ENCODE results near the gene OR7C1.
"Not testable (repeated sequence)": the region's sequence is repeated elsewhere in the genome, so short reads cannot be mapped to it uniquely, and the experiment has no call there.

OR7C1 gene

DNA sequence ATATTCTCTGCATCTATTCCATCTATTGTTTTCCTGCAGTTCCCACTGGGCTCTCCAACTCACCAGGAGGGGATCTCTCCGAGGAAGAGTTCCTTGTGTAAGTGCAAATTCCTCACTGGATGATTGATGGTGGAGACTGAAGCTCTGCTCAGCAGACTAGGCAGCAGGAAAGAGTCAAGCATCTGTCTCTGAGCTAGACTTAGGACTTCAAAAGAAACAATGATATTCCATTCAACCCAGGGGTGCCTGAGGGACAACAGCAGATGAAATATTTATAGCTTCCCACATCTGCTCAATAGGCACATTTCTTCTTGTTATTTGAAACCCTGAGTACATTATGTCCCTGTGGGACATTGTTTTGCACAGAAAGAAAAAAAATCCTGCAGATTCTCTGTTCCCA is at the start of gene OR7C1, which contains the start of gene OR7A5:
Gene OR7C1, minus strand, starts transcription at position 175 of the 400 bp plus-strand sequence. CDS start 35,049 bp downstream, outside the sequence.
Gene OR7A5, minus strand, starts transcription at position 175 of the 400 bp plus-strand sequence. CDS start 6,944 bp downstream, outside the sequence.
- DNase-seq, result no peak

DNA sequence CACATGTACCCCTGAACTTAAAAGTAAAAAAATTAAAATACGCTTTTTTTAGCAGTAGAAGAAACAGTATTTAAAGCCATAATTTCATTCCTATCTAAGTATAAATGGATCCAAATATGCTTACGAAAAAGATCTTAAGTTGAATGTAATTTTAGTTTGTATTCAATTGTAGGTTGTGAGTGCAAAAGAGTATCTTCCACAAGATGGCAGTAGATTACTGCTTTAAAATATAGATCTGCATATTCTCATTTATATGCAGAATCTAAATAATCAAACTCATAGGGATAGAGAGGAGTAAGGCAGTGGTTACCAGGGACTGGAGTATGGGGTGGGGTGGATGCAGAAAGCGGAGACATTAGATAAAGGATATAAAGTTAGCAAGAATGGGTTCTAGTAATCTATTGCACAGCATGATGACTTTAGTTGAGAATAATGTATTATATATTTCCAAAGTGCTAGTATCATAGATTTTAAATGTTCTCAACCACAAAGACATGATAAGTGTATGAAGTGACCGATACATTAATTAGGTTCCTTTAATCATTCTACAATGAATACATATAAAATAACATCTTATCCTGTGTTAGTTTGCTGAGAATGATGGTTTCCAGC is 36.7 kb upstream of the OR7C1 start:
- DNase-seq, result no peak

DNA sequence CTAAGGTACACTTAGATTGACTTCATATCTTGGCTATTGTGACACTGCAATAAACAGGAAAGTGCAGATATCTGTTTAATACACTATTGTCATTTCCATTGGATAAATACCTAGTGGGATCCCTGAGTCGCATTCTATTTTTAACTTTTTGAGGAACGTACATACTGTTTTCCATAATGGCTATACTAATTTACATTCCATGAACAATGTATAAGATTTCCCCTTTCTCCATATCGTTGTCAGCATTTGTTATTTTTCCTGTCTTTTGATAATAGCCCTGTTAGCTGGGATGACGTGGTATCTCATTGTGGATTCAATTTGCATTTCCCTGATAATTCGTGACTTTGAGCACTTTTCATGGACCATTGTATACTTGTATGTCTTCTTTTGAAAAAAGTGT is 33.5 kb upstream of the OR7C1 start:
- DNase-seq, result no peak

DNA sequence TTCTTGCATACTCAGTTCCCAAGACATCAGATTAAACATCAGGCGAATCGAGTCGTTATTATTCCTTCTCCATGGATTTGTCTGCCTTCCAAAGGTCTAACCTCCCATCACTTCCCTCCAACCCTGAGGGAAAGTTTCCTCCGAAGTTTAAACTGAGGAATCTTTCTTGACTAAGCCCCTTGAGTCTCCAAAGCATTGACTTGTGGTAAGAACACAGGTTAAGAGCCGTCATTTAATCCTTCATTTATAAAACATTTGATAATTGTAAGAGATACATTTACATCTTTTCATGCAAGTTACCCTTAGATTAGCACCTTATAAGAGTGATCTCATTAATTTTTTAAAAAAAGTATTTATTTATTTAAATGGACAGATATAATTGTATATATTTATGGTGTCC is 13.8 kb upstream of the OR7C1 start, which contains the start of gene OR7A10:
Gene OR7A10, minus strand, starts transcription at position 101 of the 400 bp plus-strand sequence. CDS start 7,045 bp downstream, outside the sequence.
- DNase-seq, result no peak

DNA sequence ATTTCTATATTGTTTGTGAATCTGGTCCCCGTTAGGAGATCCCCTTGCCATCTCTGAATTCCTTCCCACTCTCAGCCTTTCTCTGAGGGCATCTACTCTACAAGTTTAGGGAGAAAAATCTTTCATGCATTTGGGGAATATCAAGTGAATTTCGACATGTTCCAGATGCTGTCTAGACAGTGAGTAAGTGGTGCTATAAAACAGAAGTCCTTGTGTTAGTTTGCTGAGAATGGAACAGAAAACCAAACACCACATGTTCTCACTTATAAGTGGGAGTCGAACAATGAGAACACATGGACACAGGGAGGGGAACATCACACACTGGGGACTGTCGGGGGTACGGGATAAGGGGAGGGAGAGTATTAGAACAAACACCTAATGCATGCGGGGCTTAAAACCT is 8.6 kb upstream of the OR7C1 start:
- no peak for DNase-seq

DNA sequence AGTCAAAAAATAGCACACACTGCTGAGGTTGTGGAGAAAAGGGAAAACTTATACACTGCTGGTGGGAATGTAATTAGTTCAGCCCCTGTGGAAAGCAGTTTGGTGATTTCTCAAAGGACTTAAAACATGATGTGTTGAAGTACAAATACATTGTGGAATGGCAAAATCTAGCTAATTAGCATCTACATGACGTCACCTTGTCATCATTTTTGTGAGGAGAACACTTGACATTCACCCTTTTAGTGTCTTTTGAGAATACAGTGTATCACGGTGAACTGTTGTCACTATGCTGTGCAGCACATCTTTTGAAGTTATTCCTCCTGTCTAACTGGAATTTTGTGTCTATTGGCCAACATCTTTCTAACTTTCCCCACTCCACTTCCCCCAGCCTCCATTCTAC is 8.2 kb upstream of the OR7C1 start:
- DNase-seq, result no peak

DNA sequence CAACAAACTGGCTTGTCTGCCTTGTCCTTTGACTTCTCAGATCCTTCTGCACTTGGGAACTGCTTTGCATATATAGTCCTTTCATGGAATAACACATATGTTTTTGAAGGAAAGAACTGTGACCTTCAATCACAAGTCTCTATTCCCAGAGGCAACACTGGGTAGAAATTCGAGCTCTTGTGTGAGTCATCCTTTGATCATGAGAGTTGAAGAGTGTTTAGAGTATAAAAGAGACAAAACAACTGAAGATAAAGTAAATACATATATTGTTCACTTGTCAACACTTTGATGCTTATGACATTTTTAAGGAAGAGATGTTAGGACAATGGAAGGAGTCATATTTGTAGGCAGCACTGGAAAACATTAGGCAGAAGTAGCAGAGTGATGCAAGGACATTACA is 5.2 kb upstream of the OR7C1 start:
- DNase-seq, result no peak

DNA sequence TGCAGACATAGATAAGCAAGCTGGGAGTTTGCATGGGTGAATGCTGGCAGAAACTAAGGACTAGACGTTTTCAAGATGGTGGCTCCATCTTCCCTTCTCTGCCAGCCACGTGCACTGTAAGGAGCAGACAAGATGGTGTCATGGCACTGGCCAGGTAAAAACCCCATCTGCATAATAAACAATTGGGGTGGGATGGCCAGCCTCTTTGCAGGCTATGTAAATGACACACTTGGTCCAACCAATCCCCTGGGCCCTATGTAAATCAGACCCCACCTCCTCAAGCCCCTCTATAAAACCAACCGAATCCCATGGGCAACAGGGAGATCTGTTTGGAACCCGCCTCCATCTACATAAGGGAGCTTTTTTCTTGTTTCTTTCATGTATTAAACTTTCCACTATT is 2.4 kb upstream of the OR7C1 start:
- no peak for DNase-seq

DNA sequence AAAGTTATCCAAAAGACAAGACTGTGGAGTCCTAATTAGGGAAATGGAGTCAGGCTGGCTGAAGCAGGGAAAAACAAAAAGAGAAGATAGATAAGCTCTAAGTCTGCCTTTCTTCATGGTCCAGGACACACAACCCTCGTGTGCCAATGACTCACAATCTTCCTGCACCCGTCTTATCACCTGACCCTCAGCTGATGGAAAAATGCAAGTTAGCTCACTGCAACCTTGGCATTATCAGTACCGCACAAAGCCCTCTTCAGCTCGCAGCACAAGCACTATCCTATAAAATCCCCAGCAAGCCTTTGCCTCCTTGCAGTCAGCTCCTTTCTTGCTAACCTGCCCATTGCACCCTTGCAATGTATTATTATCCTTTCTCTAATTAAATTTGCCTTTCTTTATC is 4.3 kb downstream of the OR7C1 start:
- no peak for DNase-seq

DNA sequence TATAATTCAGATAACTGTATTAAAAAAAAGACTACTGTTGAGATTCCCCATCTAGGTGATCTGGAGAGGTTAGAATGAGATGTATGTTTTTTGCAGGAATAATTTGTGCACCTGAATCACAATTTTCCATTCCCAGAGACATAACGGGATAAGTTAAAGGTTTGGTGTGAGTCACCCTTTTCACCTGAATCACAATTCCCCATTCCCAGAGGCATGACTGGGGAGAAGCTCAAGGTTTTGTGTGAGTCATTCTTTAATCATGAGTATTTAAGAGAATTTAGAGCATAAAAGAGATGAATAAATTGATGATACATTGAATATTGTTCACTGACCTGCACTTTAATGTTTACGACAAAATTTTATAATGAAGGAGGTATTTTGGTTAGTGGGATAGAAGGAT is 9.0 kb downstream of the OR7C1 start:
- no peak for DNase-seq

DNA sequence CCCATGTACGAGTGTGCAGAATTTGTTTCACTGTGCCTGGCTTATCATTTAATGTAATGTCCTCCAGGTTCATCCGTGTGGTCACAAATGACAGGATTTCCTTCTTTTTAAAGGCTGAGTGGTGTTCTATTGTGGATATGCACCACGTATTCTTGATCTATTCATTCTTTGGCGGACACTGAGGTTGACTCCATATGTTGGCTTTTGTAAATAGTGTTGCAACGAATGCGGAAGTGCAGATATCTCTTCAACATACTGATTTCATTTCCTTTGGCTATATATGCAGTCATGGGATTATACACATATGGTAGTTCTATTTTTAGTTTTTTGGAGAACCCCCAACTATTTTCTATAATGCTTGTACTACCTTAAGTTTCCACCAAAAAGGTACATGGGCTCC is 13.0 kb downstream of the OR7C1 start:
- no peak for DNase-seq

DNA sequence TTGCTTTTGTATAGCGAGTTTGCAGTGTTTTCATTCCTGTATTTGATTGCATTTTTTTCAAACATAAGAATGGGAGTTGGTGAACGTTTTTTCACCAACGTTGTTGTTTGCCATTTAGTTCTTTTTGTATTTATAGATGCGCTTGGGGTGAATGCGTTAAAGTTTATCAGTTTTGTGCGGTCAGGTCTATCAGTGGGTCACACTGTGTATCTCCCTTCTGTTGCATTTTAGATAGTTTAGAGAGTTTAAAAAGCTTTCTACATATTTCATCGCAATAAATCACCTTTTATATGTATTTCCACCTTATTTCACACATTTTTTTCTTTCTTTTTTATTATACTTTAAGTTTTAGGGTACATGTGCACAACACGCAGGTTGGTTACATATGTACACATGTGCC is 16.4 kb downstream of the OR7C1 start:
- no peak for DNase-seq

DNA sequence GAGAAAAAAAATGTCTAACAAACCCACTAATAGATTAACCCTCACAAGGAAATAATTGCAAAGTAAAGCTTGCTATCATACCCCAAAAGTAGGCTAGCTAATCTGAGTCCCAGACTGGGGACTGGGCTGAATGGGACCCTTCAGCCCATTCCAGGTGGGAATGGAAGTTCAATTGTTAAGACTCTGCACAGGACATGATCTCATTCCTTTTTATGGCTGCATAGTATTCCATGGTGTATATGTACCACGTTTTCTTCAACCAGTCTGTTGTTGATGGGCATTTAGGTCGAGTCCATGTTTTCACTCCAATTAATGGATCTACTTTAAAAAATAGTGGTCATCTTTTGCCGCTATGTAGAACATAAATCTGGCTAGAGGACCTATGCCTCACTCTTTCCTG is 17.9 kb downstream of the OR7C1 start:
- no peak for DNase-seq

DNA sequence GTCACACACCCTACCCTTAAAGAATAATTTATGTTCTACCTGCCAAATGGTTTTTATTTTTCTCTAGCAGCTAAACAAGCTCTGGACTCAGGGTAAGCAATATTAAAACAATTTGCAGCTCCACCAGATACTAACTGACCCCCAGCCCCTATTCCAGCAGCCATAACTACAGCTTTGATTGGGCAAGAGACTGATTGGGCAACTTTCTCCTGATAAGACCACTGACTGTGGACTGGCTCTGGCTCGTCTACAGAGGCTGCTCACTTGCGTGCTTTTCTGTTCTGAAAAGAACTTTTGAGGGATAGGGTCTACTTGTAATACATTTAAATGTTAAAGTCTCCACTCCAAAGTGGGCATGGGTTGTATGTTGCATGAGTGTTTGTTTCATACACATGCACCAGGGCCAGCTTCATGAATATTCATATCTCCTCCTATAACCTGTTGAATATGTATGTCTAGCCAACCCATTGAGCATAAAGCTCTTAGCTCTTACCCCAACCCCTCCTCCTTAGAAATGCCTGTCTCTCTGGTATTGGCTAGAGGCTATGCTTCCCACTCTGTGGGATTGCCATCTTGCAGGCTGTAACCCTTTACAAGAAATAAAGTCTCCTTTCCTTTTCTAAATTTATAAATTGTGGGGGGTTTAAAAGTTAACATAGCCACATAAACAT is 19.9 kb downstream of the OR7C1 start:
- no peak for DNase-seq

DNA sequence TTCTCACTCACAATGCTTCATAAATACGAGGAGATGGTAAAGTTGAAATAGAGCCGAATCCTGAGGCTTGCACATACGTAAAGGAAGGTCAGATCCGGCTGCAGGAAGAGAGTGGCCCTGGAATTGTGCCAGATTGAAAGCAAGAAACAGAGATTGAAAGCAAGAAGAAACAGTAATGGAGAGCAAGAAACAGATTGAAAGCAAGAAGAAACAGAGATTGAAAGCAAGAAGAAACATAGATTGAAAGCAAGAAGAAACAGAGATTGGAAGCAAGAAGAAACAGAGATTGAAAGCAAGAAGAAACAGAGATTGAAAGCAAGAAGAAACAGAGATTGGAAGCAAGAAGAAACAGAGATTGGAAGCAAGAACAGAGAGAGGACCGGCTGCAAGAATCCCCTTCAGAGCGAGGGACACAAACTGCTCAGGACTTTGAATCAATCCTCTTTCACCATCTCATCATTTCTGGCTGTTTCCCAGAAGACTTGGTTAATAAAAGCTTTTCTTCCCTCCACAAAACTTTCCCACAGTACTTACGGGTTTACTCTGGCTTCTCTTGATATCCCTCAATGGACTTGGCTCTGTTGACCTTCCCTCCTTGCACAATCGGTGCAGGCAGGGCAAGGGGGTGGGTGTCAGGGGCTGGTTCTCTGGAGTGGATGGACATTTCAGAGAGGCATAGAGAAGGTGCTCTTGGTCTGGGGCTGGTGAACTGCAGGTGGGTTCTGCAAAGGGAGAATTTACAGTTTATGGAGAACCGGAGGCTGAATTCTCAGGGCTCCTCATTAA is 25.5 kb downstream of the OR7C1 start:
- no peak for DNase-seq

DNA sequence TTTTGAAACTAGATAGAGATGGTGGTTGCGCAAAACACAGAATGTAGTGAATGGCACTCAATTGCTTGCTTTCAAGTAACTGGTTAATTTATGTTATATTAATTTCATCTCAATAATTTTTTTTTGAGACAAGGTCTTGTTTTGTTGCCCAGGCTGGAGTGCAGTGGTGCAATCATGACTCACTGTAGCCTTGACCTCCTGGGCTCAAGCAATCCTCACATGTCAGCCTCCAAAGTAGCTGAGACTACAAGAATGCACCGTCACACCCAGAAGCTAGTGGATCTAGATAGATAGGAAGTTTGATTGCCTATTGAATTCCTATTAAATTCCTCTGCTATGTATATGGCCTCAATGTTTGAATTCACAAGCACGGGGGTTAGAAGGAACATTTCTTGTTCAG is 30.2 kb downstream of the OR7C1 start:
- DNase-seq, result no peak

DNA sequence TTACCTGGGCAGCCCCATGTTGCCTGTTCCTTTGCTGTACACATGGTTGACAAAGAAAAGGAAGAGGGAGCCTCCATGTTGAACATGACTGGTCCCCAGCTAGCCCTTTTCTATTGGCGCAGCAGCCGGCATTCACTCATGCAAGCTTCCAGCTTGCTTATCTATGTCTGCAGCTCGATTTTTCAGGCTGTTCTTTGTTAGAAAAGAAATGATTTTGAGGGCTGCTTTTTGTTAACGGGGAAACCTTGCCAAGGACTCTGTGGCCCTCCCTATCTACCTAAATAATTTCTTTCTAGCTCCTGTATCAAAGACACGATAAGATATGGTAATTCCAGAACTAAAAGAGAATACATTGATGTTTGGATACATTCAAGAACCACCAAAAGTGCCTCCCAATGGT is 36.2 kb downstream of the OR7C1 start:
- DNase-seq, result no peak

DNA sequence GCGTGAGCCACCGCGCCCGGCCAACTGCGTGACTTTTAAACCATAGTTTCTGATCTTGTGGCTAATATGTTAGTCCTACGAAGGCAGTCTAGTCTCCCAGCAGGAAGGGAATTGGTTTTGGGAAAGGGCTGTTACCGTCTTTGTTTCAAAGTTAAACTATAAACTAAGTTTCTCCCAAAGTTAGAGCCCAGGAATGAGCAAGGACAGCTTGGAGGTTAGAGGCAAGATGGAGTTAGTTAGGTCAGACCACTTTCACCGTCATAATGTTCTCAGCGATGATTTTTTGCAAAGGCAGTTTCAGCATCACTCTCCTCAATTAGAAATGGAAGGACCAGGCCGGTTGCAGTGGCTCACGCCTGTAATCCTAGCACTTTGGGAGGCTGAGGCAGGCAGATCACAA is 39.0 kb downstream of the OR7C1 start:
- DNase-seq, result no peak

DNA sequence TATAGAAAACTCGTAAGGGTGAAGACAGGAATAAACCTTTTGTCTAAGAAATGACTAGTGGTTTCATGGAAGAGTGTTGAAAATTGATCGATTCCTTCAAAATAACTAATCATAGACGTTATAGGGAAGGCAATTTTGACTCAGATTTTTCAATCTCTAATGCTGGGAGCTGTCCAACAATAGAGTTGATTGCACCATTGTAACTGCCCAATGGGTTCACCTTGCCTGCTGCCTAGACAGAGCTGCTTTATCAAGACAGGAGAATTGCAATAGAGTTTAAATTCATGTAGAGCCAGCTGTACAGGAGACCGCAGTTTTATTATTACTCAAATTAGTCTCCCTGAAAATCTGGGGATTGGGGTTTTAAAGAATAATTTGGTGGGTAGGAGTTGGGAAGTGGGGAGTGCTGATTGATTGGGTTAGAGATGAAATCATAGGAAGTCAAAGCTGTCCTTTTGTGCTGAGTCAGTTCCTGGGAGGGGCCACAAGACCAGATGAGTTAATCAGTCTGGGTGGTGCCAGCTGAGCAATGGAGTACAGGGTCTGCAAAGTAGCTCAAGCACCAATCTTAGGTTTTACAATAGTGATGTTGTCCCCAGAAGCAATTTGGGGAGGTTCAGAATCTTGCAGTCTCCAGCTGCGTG is 39.8 kb downstream of the OR7C1 start:
- DNase-seq, result no peak

DNA sequence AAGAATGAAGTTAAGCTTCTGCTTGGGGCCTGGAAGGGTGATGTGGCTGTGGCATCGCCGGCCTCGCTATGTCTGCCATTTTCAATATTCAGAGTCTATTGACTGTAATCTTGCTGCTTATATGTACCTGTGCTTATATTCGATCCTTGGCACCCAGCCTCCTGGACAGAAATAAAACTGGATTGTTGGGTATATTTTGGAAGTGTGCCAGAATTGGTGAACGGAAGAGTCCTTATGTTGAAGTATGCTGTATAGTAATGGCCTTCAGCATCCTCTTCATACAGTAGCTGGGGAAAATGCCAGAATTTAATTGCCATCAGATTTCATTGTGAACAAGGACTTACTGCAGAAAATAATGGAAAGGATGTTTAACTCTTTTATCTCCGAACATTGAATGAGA is 42.7 kb downstream of the OR7C1 start:
- DNase-seq, result not testable (repeated sequence)

DNA sequence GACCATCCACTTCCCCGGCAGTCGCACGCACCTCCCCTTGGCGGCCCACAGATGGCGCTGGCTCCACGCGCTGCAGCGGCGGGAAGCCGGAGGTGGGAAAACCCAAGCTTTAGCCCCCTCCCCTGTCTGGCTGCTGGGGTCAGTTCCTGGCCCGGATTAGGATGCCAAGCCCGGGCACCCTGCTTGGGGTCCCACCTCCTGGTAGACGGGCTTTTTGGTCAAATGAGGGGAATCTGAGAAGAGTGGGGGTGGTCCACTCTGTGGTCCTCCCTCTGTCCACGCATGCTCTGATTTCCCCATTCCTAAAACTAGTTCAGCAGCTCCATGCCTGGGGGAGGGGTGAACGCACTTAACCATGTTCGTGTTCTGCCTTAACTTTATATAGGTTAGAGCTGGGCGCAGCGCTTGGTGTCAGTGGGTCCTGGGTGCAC is 48.5 kb downstream of the OR7C1 start:
- DNase-seq, result no peak

DNA sequence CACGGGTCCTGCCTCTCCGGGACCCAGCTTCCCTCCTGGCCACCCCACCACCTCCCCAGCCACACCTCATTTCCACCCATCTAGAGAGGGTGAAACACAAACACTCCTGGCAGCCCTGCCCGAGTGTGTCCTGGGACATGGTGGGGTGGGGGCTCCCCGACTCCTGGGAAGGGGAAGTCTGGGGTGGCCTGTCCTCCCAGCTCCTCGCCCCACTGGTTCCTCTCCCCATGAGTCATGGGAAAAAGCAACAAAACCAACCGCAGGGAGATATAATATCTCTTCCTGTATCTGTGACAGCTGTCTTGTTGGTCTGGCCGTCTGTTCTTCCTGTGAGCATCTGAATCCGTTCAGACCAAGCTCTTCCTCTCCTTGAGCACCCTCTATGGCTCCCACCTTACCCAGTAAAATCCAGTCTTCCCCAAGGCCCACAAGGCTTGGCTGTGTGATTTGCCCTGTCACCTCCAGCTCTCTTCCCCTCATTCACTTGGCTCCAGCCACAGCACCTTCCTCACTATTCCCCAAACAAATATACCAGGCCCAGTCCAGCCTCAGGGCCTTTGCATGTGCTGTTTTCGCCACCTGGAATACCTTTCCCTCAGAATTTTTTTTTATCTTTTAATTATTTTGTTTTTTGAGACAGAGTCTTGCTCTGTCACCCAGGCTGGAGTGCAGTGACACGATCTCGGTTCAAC is 49.7 kb downstream of the OR7C1 start:
- not testable (repeated sequence) for DNase-seq

DNA sequence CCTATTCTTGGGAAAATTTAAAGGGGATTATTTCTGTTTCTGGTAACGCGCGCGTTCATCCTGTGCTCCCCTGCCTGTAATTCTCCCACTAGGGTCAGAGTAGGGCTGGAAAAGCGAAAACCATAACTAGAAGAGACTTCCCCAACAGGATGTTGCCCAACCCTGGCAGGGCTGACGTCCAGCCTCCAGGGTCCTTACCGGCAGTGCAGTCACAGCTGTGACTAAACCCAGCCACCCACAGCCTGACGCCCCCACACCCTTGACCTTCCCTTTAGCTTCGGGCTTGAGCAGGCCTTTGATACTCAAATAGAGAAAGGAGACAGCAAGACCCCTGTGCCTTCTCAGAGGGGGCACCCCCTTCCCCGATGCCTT is 50.3 kb downstream of the OR7C1 start:
- not testable (repeated sequence) for DNase-seq

Measured in SHP77 (cell line).